GM21515 (cell line): ENCODE results near the gene SLC22A1.
"Not testable (repeated sequence)": the region's sequence is repeated elsewhere in the genome, so short reads cannot be mapped to it uniquely, and the experiment has no call there.

Experiments
- ATAC-seq: cut with Tn5 transposase; IDR thresholded peaks from one replicate; pipeline ENCODE4 v1.9.1; 2021; ENCODE audit not compliant: unreplicated experiment

The SLC22A1 gene

DNA sequence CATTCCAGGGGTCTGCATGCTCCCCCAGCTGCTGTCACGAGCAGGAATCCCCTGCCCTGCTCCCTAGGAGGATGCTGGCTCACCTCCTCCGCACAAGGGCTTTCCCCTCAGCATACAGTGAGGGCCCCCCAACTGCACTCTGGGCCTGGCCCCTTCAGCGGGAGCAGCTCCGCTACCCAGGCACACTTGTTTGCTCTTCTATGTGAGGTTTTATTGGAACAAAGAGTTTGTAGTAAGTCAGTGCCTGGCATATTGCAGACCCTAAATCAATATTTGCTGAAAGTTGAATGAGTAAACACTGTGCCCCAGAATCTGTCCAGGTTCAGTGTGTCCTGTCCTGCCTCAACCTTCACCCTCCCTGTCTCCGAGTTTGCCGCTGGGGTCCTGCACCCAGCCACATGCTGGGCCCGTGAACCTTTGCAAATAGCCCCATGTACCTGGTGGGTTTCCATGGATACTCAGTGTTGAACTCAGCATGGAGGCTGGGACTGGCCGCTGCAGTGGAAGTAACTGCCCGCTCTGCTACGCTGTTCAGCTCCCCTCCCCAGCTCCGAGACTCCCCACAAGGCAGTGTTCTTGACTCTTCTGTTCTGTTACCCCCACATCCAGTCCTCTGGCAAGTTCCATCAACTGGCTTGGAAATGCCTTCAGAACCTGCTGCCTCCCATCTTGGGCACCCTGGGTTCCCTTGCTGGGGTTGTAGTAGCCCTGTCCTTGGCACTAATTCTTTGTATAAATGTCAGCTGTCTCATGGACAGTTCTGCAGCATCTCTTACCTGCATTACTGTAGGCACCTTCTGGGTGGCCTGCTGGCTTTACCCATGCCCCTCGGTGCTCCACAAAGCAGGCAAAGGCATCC, 15.7 kb downstream of the SLC22A1 start:
- no peak for ATAC-seq

DNA sequence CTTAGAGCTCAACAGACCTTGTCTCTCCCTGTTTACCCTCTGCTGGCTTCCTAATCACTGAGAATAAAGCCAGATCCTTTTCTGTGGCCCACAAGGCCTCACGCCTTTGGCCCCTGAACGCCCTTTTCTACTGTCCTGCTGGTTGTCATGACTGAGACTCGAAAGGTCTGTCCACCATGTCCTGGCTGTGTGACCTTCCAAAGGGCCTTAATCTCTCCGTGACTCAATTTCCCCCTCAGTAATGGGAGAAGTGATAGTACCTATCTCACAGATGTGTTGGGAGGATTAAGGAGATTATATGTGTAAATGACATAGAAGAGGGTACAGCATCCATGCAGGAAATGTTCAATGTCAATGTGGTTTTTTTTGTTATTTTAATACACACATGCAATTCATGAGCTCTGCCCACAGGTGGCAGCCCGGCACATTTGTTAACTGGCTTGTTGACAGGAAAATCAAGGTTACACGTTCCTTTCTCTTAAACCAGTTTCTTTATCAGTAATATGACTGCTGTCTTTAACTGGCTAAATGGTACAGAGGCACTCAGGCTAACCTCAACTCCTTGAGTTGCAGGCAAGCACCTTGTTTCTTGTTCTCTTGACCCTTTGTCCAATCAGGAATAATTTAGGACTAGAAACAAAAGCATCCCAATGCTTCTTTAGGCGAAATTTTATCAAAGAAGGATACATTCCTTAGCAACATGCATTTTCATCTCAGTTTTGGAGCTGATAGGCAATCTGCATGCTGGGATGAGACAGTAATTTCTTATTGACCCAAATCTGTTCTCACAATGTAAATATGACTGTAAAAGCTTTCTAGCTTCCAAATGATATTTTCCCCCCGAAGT, 16.6 kb downstream of the SLC22A1 start:
- peak; percentile 63 for ATAC-seq

- no peak for ATAC-seq
Measured at GRCh38 chr6:160138839-160139419, 17.3 kb downstream of the SLC22A1 start.

DNA sequence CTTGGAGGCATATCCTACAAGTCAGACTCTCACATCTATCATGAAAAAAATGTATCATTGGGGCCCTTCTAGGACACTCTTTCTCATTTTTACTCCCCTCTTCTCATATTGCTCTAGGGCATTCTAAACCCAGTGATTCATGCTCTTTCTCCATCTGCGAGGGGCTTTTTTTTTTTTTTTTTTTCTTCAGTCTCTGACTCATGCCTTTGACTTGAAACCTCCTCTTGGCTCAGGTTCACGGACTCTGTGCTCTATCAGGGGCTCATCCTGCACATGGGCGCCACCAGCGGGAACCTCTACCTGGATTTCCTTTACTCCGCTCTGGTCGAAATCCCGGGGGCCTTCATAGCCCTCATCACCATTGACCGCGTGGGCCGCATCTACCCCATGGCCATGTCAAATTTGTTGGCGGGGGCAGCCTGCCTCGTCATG, 17.8 kb downstream of the SLC22A1 start:
- ATAC-seq = no peak

- not testable (repeated sequence) for ATAC-seq
Measured at GRCh38 chr6:160140493-160140892, 18.9 kb downstream of the SLC22A1 start.

DNA sequence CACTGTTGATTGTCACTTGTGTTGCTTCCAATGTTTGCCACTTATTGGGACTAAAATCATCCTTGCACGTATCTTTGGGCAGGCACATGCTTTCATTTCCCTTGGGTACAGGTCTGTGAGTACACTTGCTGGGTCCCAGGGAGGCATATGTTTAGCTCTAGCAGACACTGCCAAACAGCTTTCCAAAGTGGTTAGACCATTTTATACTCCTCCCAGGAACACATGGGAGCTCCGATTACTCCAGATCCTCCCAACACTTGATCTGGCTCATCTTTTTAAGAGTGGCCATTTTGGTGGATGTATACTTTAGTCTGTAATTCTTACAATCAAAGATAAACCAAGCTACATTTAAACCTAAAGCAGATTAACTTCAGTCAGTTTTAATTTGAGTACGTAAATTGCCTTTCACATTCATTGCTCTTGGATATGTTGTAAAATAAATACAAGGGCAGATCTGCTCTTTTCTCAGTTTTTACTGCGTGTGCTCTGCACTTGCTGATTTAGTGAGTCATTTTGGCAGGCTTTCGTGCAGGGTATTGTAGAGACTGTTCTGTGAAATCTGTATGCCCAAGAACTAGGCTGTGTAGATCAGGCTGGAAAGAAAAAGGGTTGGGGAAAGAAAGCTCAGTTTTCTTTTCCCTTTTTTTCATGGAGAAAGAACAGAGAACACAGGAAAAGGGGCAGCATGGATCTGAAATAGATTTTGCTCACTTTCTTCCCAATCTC, 19.5 kb downstream of the SLC22A1 start:
- no peak for ATAC-seq

- no peak for ATAC-seq
Measured at GRCh38 chr6:160142115-160142715, 20.6 kb downstream of the SLC22A1 start.

- ATAC-seq = no peak
Measured at GRCh38 chr6:160146454-160147145, 25.0 kb downstream of the SLC22A1 start.

- ATAC-seq = no peak
Measured at GRCh38 chr6:160147146-160147536, 25.5 kb downstream of the SLC22A1 start.

GRCh38 chr6:160154471-160154870, 32.9 kb downstream of the SLC22A1 start:
- ATAC-seq = no peak

GRCh38 chr6:160156842-160157241, 35.2 kb downstream of the SLC22A1 start:
- no peak for ATAC-seq

- no peak for ATAC-seq
Measured at GRCh38 chr6:160160450-160160849, 38.8 kb downstream of the SLC22A1 start.

- no peak for ATAC-seq
Measured at GRCh38 chr6:160160929-160161646, 39.5 kb downstream of the SLC22A1 start.

GRCh38 chr6:160161647-160161986, 40.0 kb downstream of the SLC22A1 start:
- no peak for ATAC-seq

- ATAC-seq = no peak
Measured at GRCh38 chr6:160162030-160162566, 40.5 kb downstream of the SLC22A1 start.

DNA sequence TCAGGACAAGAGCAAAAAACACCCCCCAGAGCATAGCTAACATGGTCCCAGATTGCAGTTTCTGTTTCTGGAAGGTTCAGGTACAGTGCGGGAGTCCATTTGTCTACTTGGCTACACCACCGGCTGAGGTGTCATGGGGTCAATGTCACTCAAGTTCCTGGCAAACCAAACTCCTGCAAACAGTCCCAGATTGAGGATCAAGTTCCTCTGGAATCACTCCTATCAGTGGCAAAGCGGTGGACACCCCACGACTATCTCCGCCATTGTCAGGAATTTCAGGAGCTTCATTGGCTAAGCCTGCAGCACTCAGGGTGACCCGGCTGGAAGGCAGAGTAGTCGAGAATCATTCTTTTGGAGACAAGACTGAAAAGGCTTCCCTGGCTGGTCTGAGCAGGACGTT, 41.8 kb downstream of the SLC22A1 start:
- no peak for ATAC-seq

DNA sequence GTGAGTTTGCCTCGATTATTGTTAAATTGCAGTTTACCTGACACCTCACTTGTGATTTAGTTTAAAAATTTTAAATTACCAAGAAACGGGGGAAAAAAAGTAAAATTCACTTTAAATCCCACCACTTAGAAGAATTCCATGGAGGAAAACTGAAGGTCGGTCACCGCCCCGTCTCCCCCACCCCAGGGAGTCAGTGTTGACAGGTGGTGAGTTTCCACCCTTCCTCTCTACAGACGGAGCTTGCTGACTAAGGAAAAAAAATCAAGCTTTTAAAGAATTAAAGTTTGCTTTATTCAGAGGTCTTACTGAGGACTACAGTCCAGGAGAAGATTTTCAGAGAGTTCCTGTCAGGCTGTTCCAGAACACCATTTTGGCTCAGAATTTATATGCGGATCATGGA, 42.3 kb downstream of the SLC22A1 start:
- ATAC-seq = no peak

GRCh38 chr6:160165928-160166327, 44.3 kb downstream of the SLC22A1 start:
- not testable (repeated sequence) for ATAC-seq
